ENCODE measurements around the gene MKI67.

- TF ChIP-seq CTCF (optimal IDR thresholded peaks at IDR 0.05 in 1 of 3, IDR thresholded peaks at IDR 0.05 in 1 of 3, conservative IDR thresholded peaks at IDR 0.05 in 1 of 3; ENCODE audit: extremely low read depth in 1 of 3, insufficient read depth in 2 of 3, low read length in 3 of 3) (no peak), EZH2 (IDR thresholded peaks at IDR 0.05; ENCODE audit: low read length) (no peak)
Measured at GRCh38 chr10:128095753-128096469, 30.3 kb downstream of the MKI67 start.
